Neural cell (in vitro differentiated cells): ENCODE data around the gene PRTG. TPM values are rescaled to one million over a fixed set of nuclear protein-coding genes. Genes with fewer than 3 reads are reported as not detected.

Experiments used
- H2AFZ ChIP-seq: fragments of 200-600, 300-800 bp; sonication (generic), shearing (Covaris generic); 2 replicates; pipeline ENCODE4 v1.6.0; 2014; ENCODE audit warnings: low read depth, mild to moderate bottlenecking, antibody characterized with exemption, low read length, moderate library complexity
- H3F3A ChIP-seq: fragments of 200-600 bp; shearing (Covaris generic); 2 replicates; pipeline ENCODE4 v1.6.1; 2016; ENCODE audit warnings: mild to moderate bottlenecking, moderate library complexity, mixed read lengths, antibody characterized with exemption, low read length; ENCODE audit not compliant: insufficient read depth, poor library complexity, severe bottlenecking
- H3K27ac ChIP-seq: fragments of 200-600, 300-800 bp; sonication (generic), shearing (Covaris generic); 2 replicates; pipeline ENCODE4 v1.5.1; 2014; ENCODE audit warnings: mild to moderate bottlenecking, low read length, moderate library complexity
- H3K27me3 ChIP-seq: fragments of 300-800, 200-600 bp; sonication (generic), shearing (Covaris generic); 2 replicates; pipeline ENCODE4 v1.6.0; 2014; ENCODE audit warnings: mild to moderate bottlenecking, low read depth, low read length, moderate library complexity; ENCODE audit not compliant: insufficient read depth
- H3K36me3 ChIP-seq: fragments of 300-800, 200-600 bp; sonication (generic), shearing (Covaris generic); 2 replicates; pipeline ENCODE4 v1.5.1; 2014; ENCODE audit warnings: mild to moderate bottlenecking, antibody characterized with exemption, low read length, moderate library complexity; ENCODE audit not compliant: insufficient read depth
- H3K4me2 ChIP-seq: fragments of 300-800, 200-600 bp; sonication (generic), shearing (Covaris generic); 2 replicates; pipeline ENCODE4 v1.6.0; 2014; ENCODE audit warnings: mild to moderate bottlenecking, low read length
- H3K4me3 ChIP-seq: fragments of 300-800, 200-600 bp; sonication (generic), shearing (Covaris generic); 2 replicates; pipeline ENCODE4 v1.5.1; 2014; ENCODE audit warnings: mild to moderate bottlenecking, low read length, moderate library complexity
- H3K79me2 ChIP-seq: fragments of 200-600 bp; shearing (Covaris generic); replicated peaks from 2 replicates; pipeline ENCODE4 v1.6.0; 2014; ENCODE audit warnings: mild to moderate bottlenecking, low read length, moderate library complexity; ENCODE audit not compliant: insufficient read depth
- H3K9ac ChIP-seq: fragments of 300-800, 200-600 bp; sonication (generic), shearing (Covaris generic); 2 replicates; pipeline ENCODE4 v1.6.1; 2016; ENCODE audit warnings: mild to moderate bottlenecking, low read length, mixed read lengths
- H3K9me2 ChIP-seq: fragments of 200-600 bp; shearing (Covaris generic); 2 replicates; pipeline ENCODE4 v1.6.1; 2016; ENCODE audit warnings: mild to moderate bottlenecking, low read length, mixed read lengths; ENCODE audit not compliant: insufficient read depth
- H3K9me3 ChIP-seq: fragments of 200-600, 300-800 bp; sonication (generic), shearing (Covaris generic); 2 replicates; pipeline ENCODE4 v1.6.1; 2016; ENCODE audit warnings: mild to moderate bottlenecking, mixed run types, low read length, moderate library complexity, mixed read lengths
- H4K20me1 ChIP-seq: fragments of 200-600 bp; shearing (Covaris generic); 2 replicates; pipeline ENCODE4 v1.6.1; 2016; ENCODE audit warnings: mild to moderate bottlenecking, mixed run types; ENCODE audit not compliant: insufficient read depth
- CTCF ChIP-seq: fragments of 450-650 bp; IDR thresholded peaks from 2 replicates; pipeline ENCODE4 v1.5.1; 2014; ENCODE audit warnings: antibody characterized with exemption, mild to moderate bottlenecking, moderate library complexity; ENCODE audit not compliant: poor library complexity, severe bottlenecking
- EP300 ChIP-seq: fragments of 450-650 bp; conservative IDR thresholded peaks from 2 replicates; pipeline ENCODE4 v1.6.1; 2014; ENCODE audit warnings: antibody characterized with exemption, mild to moderate bottlenecking, moderate library complexity; ENCODE audit not compliant: poor library complexity, severe bottlenecking
- EZH2 ChIP-seq: fragments of 200-600, 300-800 bp; shearing (Covaris generic), sonication (generic); IDR thresholded peaks from 2 replicates; pipeline ENCODE4 v1.6.1; 2014; ENCODE audit warnings: antibody characterized with exemption, low read length, borderline replicate concordance, mild to moderate bottlenecking; ENCODE audit not compliant: insufficient read depth, poor library complexity, severe bottlenecking
- MXI1 ChIP-seq: fragments of 450-650 bp; conservative IDR thresholded peaks from 2 replicates; pipeline ENCODE4 v1.6.1; 2014; ENCODE audit warnings: antibody characterized with exemption, mild to moderate bottlenecking; ENCODE audit not compliant: poor library complexity, severe bottlenecking
- POLR2AphosphoS5 ChIP-seq: IDR thresholded peaks from 2 replicates; pipeline ENCODE4 v1.6.1; 2012
- RAD21 ChIP-seq: fragments of 450-650 bp; conservative IDR thresholded peaks from 2 replicates; pipeline ENCODE4 v1.6.1; 2014; ENCODE audit warnings: antibody characterized with exemption, mild to moderate bottlenecking, moderate library complexity
- REST ChIP-seq: IDR thresholded peaks from 2 replicates; pipeline ENCODE4 v1.6.1; 2012; ENCODE audit warnings: borderline replicate concordance
- SMC3 ChIP-seq: fragments of 450-650 bp; conservative IDR thresholded peaks from 2 replicates; pipeline ENCODE4 v1.6.1; 2014; ENCODE audit warnings: antibody characterized with exemption, mild to moderate bottlenecking, moderate library complexity; ENCODE audit not compliant: poor library complexity
- TAF1 ChIP-seq: IDR thresholded peaks from 2 replicates; pipeline ENCODE4 v1.6.1; 2012; ENCODE audit warnings: low read depth
- polyA plus RNA-seq: library from polyadenylated mRNA; depleted of rRNA; stranded (reverse); fragments of >200 nt; gene quantifications from 2 replicates; pipeline ENCODE4 v1.2.3, GENCODE V29; 2014

Gene PRTG
- polyA plus RNA-seq, 1 donor from 2014 or later, result 3.8 TPM

DNA sequence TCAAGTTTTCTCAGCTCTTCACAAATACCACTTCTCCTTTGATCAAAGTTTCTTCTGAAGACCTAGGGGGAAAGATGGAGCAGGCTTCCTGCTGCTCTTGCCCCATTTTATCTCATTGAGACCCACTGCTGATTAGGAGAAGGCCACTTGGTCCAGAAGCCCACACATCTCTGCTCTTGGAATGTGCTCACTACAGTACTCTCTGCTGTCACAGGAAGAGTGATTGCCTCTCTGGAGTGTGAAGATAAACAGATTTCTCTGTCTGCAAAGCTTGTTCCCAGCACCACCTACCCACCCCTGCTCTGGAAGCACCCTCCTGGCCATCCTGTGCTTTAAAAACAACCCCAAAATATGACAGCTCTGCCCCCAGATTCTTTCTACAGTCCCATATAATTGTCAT is 41.3 kb upstream of the PRTG start:
- no peak overlapping the region for H3K4me2 ChIP-seq
- H3K9me3 ChIP-seq, result no peaks in the 10 kb centered on the region
- no peak overlapping the region for H3K4me3 ChIP-seq
- no peak overlapping the region for H3K9ac ChIP-seq
- no peak overlapping the region for H2AFZ ChIP-seq
- H3K79me2 ChIP-seq, result no peaks in the 10 kb centered on the region
- no peaks in the 10 kb centered on the region for H3K27me3 ChIP-seq
- H3K9me2 ChIP-seq, result no peaks in the 10 kb centered on the region
- TF ChIP-seq TAF1 (no peak), SMC3 (no peak), EZH2 (no peak), REST (no peak), RAD21 (no peak), MXI1 (no peak), CTCF (no peak), EP300 (no peak), POLR2AphosphoS5 (no peak)
- no peaks in the 10 kb centered on the region for H4K20me1 ChIP-seq
- no peak overlapping the region for H3K27ac ChIP-seq
- no peaks in the 10 kb centered on the region for H3K36me3 ChIP-seq
- H3F3A ChIP-seq, result no peaks in the 10 kb centered on the region

- no peaks in the 10 kb centered on the region for H3K9me3 ChIP-seq
- no peak overlapping the region for H3K4me2 ChIP-seq
- H3K27me3 ChIP-seq, result no peaks in the 10 kb centered on the region
- no peaks in the 10 kb centered on the region for H3K9me2 ChIP-seq
- no peak overlapping the region for H3K27ac ChIP-seq
- no peak overlapping the region for H3K9ac ChIP-seq
- TF ChIP-seq EP300 (no peak), MXI1 (no peak), POLR2AphosphoS5 (no peak), CTCF (no peak)
- no peaks in the 10 kb centered on the region for H3K79me2 ChIP-seq
- H3K4me3 ChIP-seq, result no peak overlapping the region
- no peaks in the 10 kb centered on the region for H4K20me1 ChIP-seq
- no peaks in the 10 kb centered on the region for H3K36me3 ChIP-seq
- H3F3A ChIP-seq, result no peaks in the 10 kb centered on the region
- no peak overlapping the region for H2AFZ ChIP-seq
These were observed 39.9 kb upstream of the PRTG start for GRCh38 chr15:55782901-55783300.
